ENCODE data around the gene JUP. TPM values are rescaled to one million over a fixed set of nuclear protein-coding genes. Genes with fewer than 3 reads are reported as not detected.

Gene JUP
- total and polyA plus RNA-seq, 2 of the 4 experiments (the other 2 are of a cell fraction) = 12.9 to 27.3 TPM

DNA sequence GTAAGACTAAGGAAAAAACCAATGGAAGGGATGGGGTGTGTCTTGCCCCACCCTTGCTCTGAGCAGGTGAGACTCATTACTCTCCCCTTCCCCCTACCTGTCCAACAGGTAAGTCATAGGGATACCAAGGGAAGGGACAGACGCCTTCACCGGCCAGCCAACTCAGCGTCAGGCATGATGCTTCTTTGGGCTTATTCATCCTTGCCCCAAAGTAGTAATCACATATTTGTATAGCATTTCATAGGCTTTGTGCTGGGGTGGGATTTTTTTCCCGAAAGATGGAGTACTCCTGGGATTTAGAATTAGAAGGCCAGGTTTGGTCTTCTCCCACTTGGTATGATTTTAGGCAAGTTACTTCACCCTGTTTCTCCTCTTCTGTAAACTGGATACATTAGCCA, 509 bp upstream of the JUP start:
- in situ Hi-C loops (cut with MboI; ENCODE audit: low sequenced_read_pairs) = no loop called here
- 10% methylated on average over 2 of the region's 4 CpGs; no CpG with 5 or more reads in 1 of the 2 experiments for WGBS, 2 experiments (ENCODE audit: extremely low coverage in 2 of 2, insufficient read length in 1 of 2)
- Histone ChIP-seq H3K14ac (replicated peaks; ENCODE audit: low read depth, low read length) (no peak overlapping the region), H3K9me1 (ENCODE audit: insufficient read depth, low read length) (0 out of 2 replicates have a peak, but pooled peaks cover 5% of the 10 kb centered on the region), H2AK9ac (replicated peaks; ENCODE audit: low read depth, low read length, poor library complexity) (peak overlapping the region; percentile 92), H3K27me3 (ENCODE audit: control insufficient read depth, insufficient read depth, low read length) (0 out of 2 replicates have a peak, but pooled peaks cover 2% of the 10 kb centered on the region), H2BK20ac (ENCODE audit: low read depth, low read length) (no peak overlapping the region), H4K5ac (ENCODE audit: low read depth, low read length) (no peak overlapping the region), H3K79me1 (ENCODE audit: low read depth in 1 of 2, low read length in 2 of 2) (peaks cover 4 to 33% of the 10 kb centered on the region in 2 experiments; a peak in 3 of 4 replicates), H4K8ac (ENCODE audit: low read depth in 2 of 2, low read length in 2 of 2) (peak overlapping the region in 1 of 2 experiments; percentile 86; a peak in 2 of 4 replicates), H2BK120ac (ENCODE audit: low read depth, low read length) (no peak overlapping the region), H2BK15ac (ENCODE audit: low read depth, low read length) (no peak overlapping the region), H3K9ac (ENCODE audit: low read depth, low read length) (no peak overlapping the region), H2AFZ (replicated peaks; ENCODE audit: low read length, poor library complexity) (peak overlapping the region; percentile 80), H3K56ac (ENCODE audit: extremely low read depth, insufficient read depth, low read length) (no peak overlapping the region), H3K9me3 (ENCODE audit: control insufficient read depth, insufficient read depth, low read length) (no peaks in the 10 kb centered on the region), H3K4me2 (ENCODE audit: low read depth, low read length) (peak overlapping the region; percentile 31; the same call in 1 of the 2 replicates), H4K20me1 (ENCODE audit: insufficient read depth, low read length) (peaks cover 8% of the 10 kb centered on the region; the same call in 1 of the 2 replicates), H2AK5ac (ENCODE audit: low read depth, low read length) (peak overlapping the region; percentile 84), H4K91ac (ENCODE audit: insufficient read depth, low read depth, low read length) (no peak overlapping the region), H3K18ac (ENCODE audit: low read depth, low read length) (no peak overlapping the region), H3K36me3 (ENCODE audit: control insufficient read depth, insufficient read depth, low read length) (0 out of 2 replicates have a peak, but pooled peaks cover 2% of the 10 kb centered on the region), H3K4me3 (ENCODE audit: insufficient read depth, low read depth, low read length) (no peak overlapping the region), H3K4me1 (ENCODE audit: control insufficient read depth, insufficient read depth, low read length) (peaks cover 18% of the 10 kb centered on the region), H3K4ac (ENCODE audit: low read depth, low read length) (peak overlapping the region; percentile 48; the same call in 1 of the 2 replicates), H2BK5ac (ENCODE audit: low read depth, low read length, poor library complexity, severe bottlenecking) (no peak overlapping the region), H3K23ac (ENCODE audit: low read depth, low read length) (no peak overlapping the region), H3K27ac (ENCODE audit: insufficient read depth, low read length) (no peak overlapping the region)
- no peak for DNase-seq
- POLR2A ChIA-PET (ENCODE audit: unreplicated experiment) = interaction anchor here (0.9 to 1.4 kb wide), 3 partner anchors 9 to 98 kb away, joined by 3 to 6 read pairs (median 4); no protein-coding TSS in a partner anchor
- intact Hi-C loops (cut with micrococcal nuclease) = no loop called here
- dilution Hi-C loops (cut with HindIII; ENCODE audit: low sequenced_read_pairs, unreplicated experiment) = no loop called here
- no peak for TF ChIP-seq BHLHE40 (IDR thresholded peaks at IDR 0.05; ENCODE audit: low read depth, low read length)
- TF ChIP-seq RCOR1 (IDR thresholded peaks at IDR 0.05; ENCODE audit: insufficient replicate concordance, low read length) = no peak
- no peak for TF ChIP-seq FOS (IDR thresholded peaks at IDR 0.05; ENCODE audit: low read depth, low read length)
- no peak for TF ChIP-seq RFX5 (IDR thresholded peaks at IDR 0.05; ENCODE audit: low read depth, low read length)
- TF ChIP-seq NFE2L2 (IDR thresholded peaks at IDR 0.05; ENCODE audit: low read depth, low read length) = no peak
- no peak for TF ChIP-seq RAD21 (IDR thresholded peaks at IDR 0.05; ENCODE audit: low read length)
- TF ChIP-seq, protein P1, sequence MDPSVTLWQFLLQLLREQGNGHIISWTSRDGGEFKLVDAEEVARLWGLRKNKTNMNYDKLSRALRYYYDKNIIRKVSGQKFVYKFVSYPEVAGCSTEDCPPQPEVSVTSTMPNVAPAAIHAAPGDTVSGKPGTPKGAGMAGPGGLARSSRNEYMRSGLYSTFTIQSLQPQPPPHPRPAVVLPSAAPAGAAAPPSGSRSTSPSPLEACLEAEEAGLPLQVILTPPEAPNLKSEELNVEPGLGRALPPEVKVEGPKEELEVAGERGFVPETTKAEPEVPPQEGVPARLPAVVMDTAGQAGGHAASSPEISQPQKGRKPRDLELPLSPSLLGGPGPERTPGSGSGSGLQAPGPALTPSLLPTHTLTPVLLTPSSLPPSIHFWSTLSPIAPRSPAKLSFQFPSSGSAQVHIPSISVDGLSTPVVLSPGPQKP (IDR thresholded peaks at IDR 0.05; ENCODE audit: borderline replicate concordance, low read depth, low read length) = no peak
- no peak for TF ChIP-seq CEBPB (IDR thresholded peaks at IDR 0.05; ENCODE audit: low read depth, low read length)
- no peak for TF ChIP-seq MAZ (IDR thresholded peaks at IDR 0.05; ENCODE audit: borderline replicate concordance, low read depth, low read length)
- TF ChIP-seq, protein P2, sequence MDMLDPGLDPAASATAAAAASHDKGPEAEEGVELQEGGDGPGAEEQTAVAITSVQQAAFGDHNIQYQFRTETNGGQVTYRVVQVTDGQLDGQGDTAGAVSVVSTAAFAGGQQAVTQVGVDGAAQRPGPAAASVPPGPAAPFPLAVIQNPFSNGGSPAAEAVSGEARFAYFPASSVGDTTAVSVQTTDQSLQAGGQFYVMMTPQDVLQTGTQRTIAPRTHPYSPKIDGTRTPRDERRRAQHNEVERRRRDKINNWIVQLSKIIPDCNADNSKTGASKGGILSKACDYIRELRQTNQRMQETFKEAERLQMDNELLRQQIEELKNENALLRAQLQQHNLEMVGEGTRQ (IDR thresholded peaks at IDR 0.05; ENCODE audit: low read depth, low read length) = no peak
- TF ChIP-seq MAFK (IDR thresholded peaks at IDR 0.05; ENCODE audit: low read depth, low read length) = no peak
- no peak for TF ChIP-seq SMC3 (IDR thresholded peaks at IDR 0.05; ENCODE audit: low read depth, low read length)
- TF ChIP-seq POLR2A (IDR thresholded peaks at IDR 0.05; ENCODE audit: low read depth, low read length) = no peak
- no peak for TF ChIP-seq MXI1 (IDR thresholded peaks at IDR 0.05; ENCODE audit: borderline replicate concordance, low read depth, low read length)
- BruUV-seq (replicated peaks) = no TSS peak
- ATAC-seq (ENCODE audit: low read depth) = no peak
- CTCF ChIA-PET = interaction anchor here (0.7 to 1.4 kb wide), 8 partner anchors 9 to 51 kb away, joined by 3 to 12 read pairs (median 3); no protein-coding TSS in a partner anchor
